ENCODE measurements around the gene CCDC136.

GRCh38 chr7:128791972-128792327 is 182 bp downstream of the CCDC136 start:
- TF ChIP-seq CTCF (IDR thresholded peaks at IDR 0.05): no peak
- no peak for TF ChIP-seq POLR2AphosphoS5 (IDR thresholded peaks at IDR 0.05; ENCODE audit: insufficient read depth in 1 of 2, low read depth in 1 of 2)
- no peak for TF ChIP-seq POLR2A (IDR thresholded peaks at IDR 0.05)
